Natural killer cell treated with Interleukin-12 subunit alpha and Interleukin-12 subunit beta and Interleukin-15 and Interleukin-18, amount 100 ng/mL, for 72 hours (primary cell): ENCODE results near the gene MPI. TPM values are rescaled to one million over a fixed set of nuclear protein-coding genes. Genes with fewer than 3 reads are reported as not detected.

Experiments used
- ATAC-seq, 2 donors: fragments of 150-1000 bp; cut with Tn5 transposase in 1 of 2; sonication (Bioruptor Pico), chemical (Tn5 transposase) in 1 of 2; 2 replicates each; pipeline ENCODE4 v1.10.0; 2021
- DNase-seq: peaks from one replicate; pipeline ENCODE4 v3.0.0; 2022; ENCODE audit warnings: low spot score
- H3K27ac Mint-ChIP-seq, 2 donors: 1 replicate in 1 of 2; 2 replicates in 1 of 2; pipeline ENCODE4 v1.8.0; 2022; ENCODE audit warnings: mixed read lengths in 2 of 2, mild to moderate bottlenecking in 1 of 2, moderate library complexity in 1 of 2
- H3K27me3 Mint-ChIP-seq, 2 donors: 1 replicate in 1 of 2; 2 replicates in 1 of 2; pipeline ENCODE4 v1.8.0; 2022; ENCODE audit warnings: mixed read lengths in 2 of 2
- H3K36me3 Mint-ChIP-seq: one replicate; pipeline ENCODE4 v1.8.0; 2022; ENCODE audit warnings: mixed read lengths
- H3K4me1 Mint-ChIP-seq, 2 donors: 1 replicate in 1 of 2; 2 replicates in 1 of 2; pipeline ENCODE4 v1.8.0; 2022; ENCODE audit warnings: low read depth in 2 of 2, mixed read lengths in 2 of 2, mild to moderate bottlenecking in 1 of 2
- H3K4me3 Mint-ChIP-seq: one replicate; pipeline ENCODE4 v1.8.0; 2022; ENCODE audit warnings: mixed read lengths
- H3K9me3 Mint-ChIP-seq: 2 replicates; pipeline ENCODE4 v1.8.0; 2022; ENCODE audit warnings: mixed read lengths
- total RNA-seq, 2 donors: library from RNA; stranded (reverse); gene quantifications; one replicate each; pipeline ENCODE4 v1.2.3, GENCODE V29; 2022

MPI gene
- total RNA-seq, 2 donors from 2014 or later = 43.6 to 46.8 TPM

GRCh38 chr15:74854453-74855022, 35.3 kb upstream of the MPI start:
- ATAC-seq (no peak), DNase-seq (no peak)
- no peak overlapping the region for H3K4me3 Mint-ChIP-seq
- H3K36me3 Mint-ChIP-seq = peaks cover 4% of the 10 kb centered on the region
- peaks cover 30 to 31% of the 10 kb centered on the region in 2 donors for H3K4me1 Mint-ChIP-seq
- H3K9me3 Mint-ChIP-seq = no peaks in the 10 kb centered on the region
- no peak overlapping the region for H3K27ac Mint-ChIP-seq
- H3K27me3 Mint-ChIP-seq = no peaks in the 10 kb centered on the region

GRCh38 chr15:74855857-74856256, 34.0 kb upstream of the MPI start:
- H3K36me3 Mint-ChIP-seq = peaks cover 4% of the 10 kb centered on the region

GRCh38 chr15:74856537-74856936, 33.3 kb upstream of the MPI start:
- H3K27me3 Mint-ChIP-seq = no peaks in the 10 kb centered on the region
- H3K4me1 Mint-ChIP-seq = peaks cover 34 to 35% of the 10 kb centered on the region in 2 donors
- H3K27ac Mint-ChIP-seq = peak overlapping the region; percentile 83 to 87
- peaks cover 4% of the 10 kb centered on the region for H3K36me3 Mint-ChIP-seq
- no peak overlapping the region for H3K4me3 Mint-ChIP-seq
- ATAC-seq (no peak), DNase-seq (no peak)
- no peaks in the 10 kb centered on the region for H3K9me3 Mint-ChIP-seq

More at GRCh38 chr15:74855857-74856256, 34.0 kb upstream of the MPI start:
- H3K9me3 Mint-ChIP-seq = no peaks in the 10 kb centered on the region
- DNase-seq (no peak), ATAC-seq (no peak)
- H3K4me1 Mint-ChIP-seq = peaks cover 31 to 34% of the 10 kb centered on the region in 2 donors
- H3K4me3 Mint-ChIP-seq = no peak overlapping the region
- no peaks in the 10 kb centered on the region for H3K27me3 Mint-ChIP-seq
- H3K27ac Mint-ChIP-seq = peak overlapping the region in 1 of 2 donors; percentile 28

- Mint-ChIP-seq H3K9me3 (no peaks in the 10 kb centered on the region), H3K4me3 (peak overlapping the region; percentile 67), H3K36me3 (peaks cover 4% of the 10 kb centered on the region), H3K27me3 (no peaks in the 10 kb centered on the region), H3K4me1 (peaks cover 34 to 35% of the 10 kb centered on the region in 2 donors), H3K27ac (peak overlapping the region; percentile 83 to 87)
- DNase-seq (no peak), ATAC-seq (peak in 1 of 2 donors; percentile 41)
Measured at GRCh38 chr15:74857082-74857655, 32.7 kb upstream of the MPI start.

- ATAC-seq = peak; percentile 83 to 91
- peak overlapping the region; percentile 67 for H3K4me3 Mint-ChIP-seq
Measured at GRCh38 chr15:74857671-74858368, 32.0 kb upstream of the MPI start.

GRCh38 chr15:74858369-74858740, 31.5 kb upstream of the MPI start:
- no peak for ATAC-seq
- Mint-ChIP-seq H3K4me3 (peak overlapping the region; percentile 67), H3K9me3 (no peaks in the 10 kb centered on the region), H3K27ac (peak overlapping the region; percentile 83 to 87), H3K27me3 (no peaks in the 10 kb centered on the region), H3K36me3 (peaks cover 1% of the 10 kb centered on the region), H3K4me1 (peaks cover 33 to 34% of the 10 kb centered on the region in 2 donors)
- no peak for DNase-seq

More at GRCh38 chr15:74857671-74858368, 32.0 kb upstream of the MPI start:
- H3K4me1 Mint-ChIP-seq = peaks cover 34 to 35% of the 10 kb centered on the region in 2 donors
- H3K27me3 Mint-ChIP-seq = no peaks in the 10 kb centered on the region
- H3K9me3 Mint-ChIP-seq = no peaks in the 10 kb centered on the region
- no peak for DNase-seq
- peak overlapping the region; percentile 83 to 87 for H3K27ac Mint-ChIP-seq
- H3K36me3 Mint-ChIP-seq = peaks cover 4% of the 10 kb centered on the region

GRCh38 chr15:74863239-74864056, 26.4 kb upstream of the MPI start:
- ATAC-seq = peak; percentile 69 to 72
- no peak for DNase-seq
- Mint-ChIP-seq H3K36me3 (peaks cover 4% of the 10 kb centered on the region), H3K4me3 (peak overlapping the region; percentile 37), H3K27me3 (no peaks in the 10 kb centered on the region), H3K4me1 (peaks cover 48 to 55% of the 10 kb centered on the region in 2 donors), H3K27ac (peak overlapping the region; percentile 73 to 74), H3K9me3 (no peaks in the 10 kb centered on the region)

GRCh38 chr15:74864296-74864695, 25.5 kb upstream of the MPI start:
- peak overlapping the region; percentile 73 to 74 for H3K27ac Mint-ChIP-seq
- no peaks in the 10 kb centered on the region for H3K27me3 Mint-ChIP-seq
- peaks cover 4% of the 10 kb centered on the region for H3K36me3 Mint-ChIP-seq
- DNase-seq (no peak), ATAC-seq (no peak)
- no peaks in the 10 kb centered on the region for H3K9me3 Mint-ChIP-seq
- H3K4me3 Mint-ChIP-seq = no peak overlapping the region
- peaks cover 50 to 52% of the 10 kb centered on the region in 2 donors for H3K4me1 Mint-ChIP-seq

GRCh38 chr15:74865316-74865715, 24.5 kb upstream of the MPI start:
- H3K27ac Mint-ChIP-seq = peak overlapping the region; percentile 73 to 74
- peaks cover 56 to 59% of the 10 kb centered on the region in 2 donors for H3K4me1 Mint-ChIP-seq
- DNase-seq (no peak), ATAC-seq (no peak)
- H3K36me3 Mint-ChIP-seq = peaks cover 4% of the 10 kb centered on the region
- no peaks in the 10 kb centered on the region for H3K9me3 Mint-ChIP-seq
- no peak overlapping the region for H3K4me3 Mint-ChIP-seq
- no peaks in the 10 kb centered on the region for H3K27me3 Mint-ChIP-seq

- Mint-ChIP-seq H3K36me3 (peaks cover 4% of the 10 kb centered on the region), H3K27ac (peak overlapping the region; percentile 73 to 74), H3K4me1 (peaks cover 63 to 66% of the 10 kb centered on the region in 2 donors), H3K4me3 (peak overlapping the region; percentile 10), H3K27me3 (no peaks in the 10 kb centered on the region), H3K9me3 (no peaks in the 10 kb centered on the region)
- ATAC-seq = no peak
- no peak for DNase-seq
Measured at GRCh38 chr15:74866090-74866489, 23.8 kb upstream of the MPI start.

GRCh38 chr15:74867466-74868038, 22.3 kb upstream of the MPI start:
- no peaks in the 10 kb centered on the region for H3K9me3 Mint-ChIP-seq
- no peaks in the 10 kb centered on the region for H3K27me3 Mint-ChIP-seq
- DNase-seq = no peak

GRCh38 chr15:74868059-74868458, 21.8 kb upstream of the MPI start:
- Mint-ChIP-seq H3K9me3 (no peaks in the 10 kb centered on the region), H3K27ac (peak overlapping the region; percentile 88 to 98), H3K4me3 (peak overlapping the region; percentile 100), H3K27me3 (no peaks in the 10 kb centered on the region), H3K4me1 (peaks cover 74 to 77% of the 10 kb centered on the region in 2 donors), H3K36me3 (peaks cover 9% of the 10 kb centered on the region)
- DNase-seq (no peak), ATAC-seq (peak in 1 of 2 donors; percentile 10)

More at GRCh38 chr15:74867466-74868038, 22.3 kb upstream of the MPI start:
- peaks cover 70 to 73% of the 10 kb centered on the region in 2 donors for H3K4me1 Mint-ChIP-seq
- peak overlapping the region; percentile 88 to 98 for H3K27ac Mint-ChIP-seq
- ATAC-seq = no peak
- peaks cover 6% of the 10 kb centered on the region for H3K36me3 Mint-ChIP-seq
- H3K4me3 Mint-ChIP-seq = peak overlapping the region; percentile 100

GRCh38 chr15:74869372-74869725, 20.5 kb upstream of the MPI start:
- no peaks in the 10 kb centered on the region for H3K27me3 Mint-ChIP-seq
- no peaks in the 10 kb centered on the region for H3K9me3 Mint-ChIP-seq
- no peak for DNase-seq
- peaks cover 69 to 71% of the 10 kb centered on the region in 2 donors for H3K4me1 Mint-ChIP-seq
- peak overlapping the region; percentile 88 to 98 for H3K27ac Mint-ChIP-seq
- H3K4me3 Mint-ChIP-seq = peak overlapping the region; percentile 100
- H3K36me3 Mint-ChIP-seq = peaks cover 9% of the 10 kb centered on the region
- ATAC-seq = no peak
